Measurements from ENCODE around the gene GNG5.
"Not testable (repeated sequence)": the region's sequence is repeated elsewhere in the genome, so short reads cannot be mapped to it uniquely, and the experiment has no call there.

Gene GNG5

GRCh38 chr1:84506002-84506728 is at the start of gene GNG5, which contains the start of gene SPATA1:
Gene GNG5 (minus strand): TSS chr1:84506581. CDS start chr1:84506091, 490 bp downstream.
Gene SPATA1 (plus strand): TSS chr1:84506386. CDS start chr1:84516360, 9,974 bp downstream.
- peak; percentile 70 for FAIRE-seq

GRCh38 chr1:84550826-84551225 is 44.4 kb upstream of the GNG5 start:
- FAIRE-seq = no peak

- FAIRE-seq = peak; percentile 94
Observed at GRCh38 chr1:84541679-84542078, 35.3 kb upstream of the GNG5 start.

GRCh38 chr1:84540759-84541158 is 34.4 kb upstream of the GNG5 start:
- FAIRE-seq = no peak

- FAIRE-seq = no peak
Observed at GRCh38 chr1:84539972-84540371, 33.6 kb upstream of the GNG5 start.

GRCh38 chr1:84538599-84538998 is 32.2 kb upstream of the GNG5 start:
- no peak for FAIRE-seq

- FAIRE-seq = no peak
Observed at GRCh38 chr1:84525779-84526178, 19.4 kb upstream of the GNG5 start.

GRCh38 chr1:84524590-84524989 is 18.2 kb upstream of the GNG5 start:
- no peak for FAIRE-seq

GRCh38 chr1:84510668-84511067 is 4.3 kb upstream of the GNG5 start:
- no peak for FAIRE-seq

GRCh38 chr1:84510165-84510564 is 3.8 kb upstream of the GNG5 start:
- no peak for FAIRE-seq

GRCh38 chr1:84509029-84509428 is 2.6 kb upstream of the GNG5 start:
- FAIRE-seq = no peak

- FAIRE-seq = no peak
Observed at GRCh38 chr1:84508510-84508909, 2.1 kb upstream of the GNG5 start.

- FAIRE-seq = not testable (repeated sequence)
Observed at GRCh38 chr1:84507887-84508286, 1.5 kb upstream of the GNG5 start.

- FAIRE-seq = no peak
Observed at GRCh38 chr1:84506729-84507453, 510 bp upstream of the GNG5 start.

- FAIRE-seq = no peak
Observed at GRCh38 chr1:84505493-84506001, 834 bp downstream of the GNG5 start.

GRCh38 chr1:84504580-84505492 is 1.5 kb downstream of the GNG5 start:
- no peak for FAIRE-seq

- FAIRE-seq = no peak
Observed at GRCh38 chr1:84502927-84503326, 3.5 kb downstream of the GNG5 start.

- FAIRE-seq = no peak
Observed at GRCh38 chr1:84497631-84498275, 8.6 kb downstream of the GNG5 start.

- FAIRE-seq = no peak
Observed at GRCh38 chr1:84496498-84496897, 9.9 kb downstream of the GNG5 start.

- no peak for FAIRE-seq
Observed at GRCh38 chr1:84493747-84494146, 12.6 kb downstream of the GNG5 start.

GRCh38 chr1:84492726-84493125 is 13.7 kb downstream of the GNG5 start:
- no peak for FAIRE-seq

GRCh38 chr1:84489766-84490165 is 16.6 kb downstream of the GNG5 start:
- no peak for FAIRE-seq

Measured in A204.1 (cell line).